Mucosa of descending colon (tissue), 3 donors: ENCODE results near the gene HK3. TPM values are rescaled to one million over a fixed set of nuclear protein-coding genes. Genes with fewer than 3 reads are reported as not detected.

Experiments
- ATAC-seq: fragments of 200-7000 bp; cut with Tn5 transposase; one replicate; pipeline ENCODE4 v1.9.1; 2020; ENCODE audit warnings: mild to moderate bottlenecking, moderate library complexity
- DNase-seq, 3 donors: peaks; one replicate each; pipeline ENCODE4 v3.0.0-alpha.2; 2020
- H3K36me3 ChIP-seq: fragments of 200-600 bp; one replicate; pipeline ENCODE4 v1.8.0; 2021; ENCODE audit warnings: low read depth, mild to moderate bottlenecking
- H3K4me1 ChIP-seq: fragments of 200-600 bp; one replicate; pipeline ENCODE4 v1.8.0; 2021; ENCODE audit warnings: low read depth, mild to moderate bottlenecking
- H3K4me3 ChIP-seq: fragments of 200-600 bp; one replicate; pipeline ENCODE4 v1.8.0; 2021; ENCODE audit warnings: mild to moderate bottlenecking
- H3K9me3 ChIP-seq: fragments of 200-600 bp; one replicate; pipeline ENCODE4 v1.8.0; 2021; ENCODE audit warnings: mild to moderate bottlenecking
- CTCF ChIP-seq: fragments of 200-600 bp; IDR thresholded peaks from one replicate; pipeline ENCODE4 v1.8.0; 2022; ENCODE audit warnings: antibody characterized with exemption, mild to moderate bottlenecking
- intact Hi-C, 2 donors: fragments of 100-400 bp; cut with DNase I in 1 of 2; cut with micrococcal nuclease in 1 of 2; formaldehyde crosslinking; loops; one replicate each; pipeline versions ENCODE4 v1.11.0 to v1.11.1; 2022; cut with DNase I, micrococcal nuclease
- total RNA-seq, 3 donors: library from RNA; stranded (reverse); fragmentation: NEBNext Ultra II Directional in 2 of 3; extraction: Animal tissue kit (Norgen Biotek cat#: 25700) in 2 of 3; gene quantifications; one replicate each; pipeline versions ENCODE4 v1.2.1 to v1.2.4, GENCODE V29; 2021 to 2023
- donor health status: DM: no; HTN: no; CAD: no; lungs with moderate emphysema.
- donor health status: DM: no; HTN: no; CAD: no.
- donor health status: DM: no; HTN: yes; CAD: no.

Gene HK3
- total RNA-seq, 3 donors from 2014 or later, result 2.4 to 12.8 (median 7.7) TPM

DNA sequence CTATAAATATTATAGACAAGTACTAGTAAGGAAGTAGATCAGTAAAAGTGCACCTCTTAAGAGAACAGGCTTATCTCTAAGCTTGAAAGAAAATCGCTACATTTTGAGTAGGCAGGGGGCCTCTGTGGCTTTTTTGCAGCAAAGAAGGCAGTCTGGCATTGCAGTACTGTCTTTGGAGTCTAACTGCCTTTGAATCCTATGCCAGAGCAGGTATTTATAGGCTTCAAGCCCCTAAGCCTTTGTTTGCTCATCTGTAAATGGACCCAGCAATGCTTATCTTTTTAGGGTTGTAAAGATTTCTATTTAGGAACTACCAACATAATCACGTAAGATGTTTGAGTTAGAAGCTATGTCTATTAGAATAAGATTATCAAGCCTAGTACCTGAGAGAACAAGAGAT lies 23.7 kb upstream of the HK3 start:
- no peak for TF ChIP-seq CTCF
- H3K4me1 ChIP-seq, result no peaks in the 10 kb centered on the region
- no peaks in the 10 kb centered on the region for H3K36me3 ChIP-seq
- ATAC-seq (no peak), DNase-seq (no peak)
- H3K4me3 ChIP-seq, result no peak overlapping the region
- no peaks in the 10 kb centered on the region for H3K9me3 ChIP-seq
- intact Hi-C loops, result no loop called here

DNA sequence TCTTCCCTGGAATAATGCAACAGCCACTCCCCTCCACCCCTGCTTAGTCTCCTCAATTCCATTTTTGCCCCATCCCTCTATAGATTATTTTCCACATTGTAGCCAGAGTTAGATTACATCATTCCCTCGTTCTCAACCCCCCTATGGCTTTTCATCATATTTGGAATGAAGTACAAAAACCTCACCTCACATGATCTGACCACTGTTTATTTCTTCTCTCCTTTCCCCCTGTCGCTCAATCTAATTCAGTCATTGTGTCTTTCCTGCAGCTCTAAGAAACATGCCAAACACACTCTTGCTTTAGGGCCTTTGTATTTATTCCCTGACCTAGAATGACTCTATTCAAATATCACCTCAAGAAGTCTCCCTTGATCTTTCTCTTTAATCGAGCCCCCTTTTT lies 22.6 kb upstream of the HK3 start:
- no peak overlapping the region for H3K4me3 ChIP-seq
- no peak for TF ChIP-seq CTCF
- intact Hi-C loops, result no loop called here
- H3K36me3 ChIP-seq, result no peaks in the 10 kb centered on the region
- ATAC-seq (no peak), DNase-seq (no peak)
- H3K4me1 ChIP-seq, result no peaks in the 10 kb centered on the region
- H3K9me3 ChIP-seq, result no peaks in the 10 kb centered on the region

GRCh38 chr5:176918613-176919012 lies 19.5 kb upstream of the HK3 start:
- no peak for ATAC-seq
- intact Hi-C loops, result no loop called here
- no peak for DNase-seq
- no peak for TF ChIP-seq CTCF
- Histone ChIP-seq H3K9me3 (no peaks in the 10 kb centered on the region), H3K4me1 (no peaks in the 10 kb centered on the region), H3K36me3 (no peaks in the 10 kb centered on the region), H3K4me3 (no peak overlapping the region)

DNA sequence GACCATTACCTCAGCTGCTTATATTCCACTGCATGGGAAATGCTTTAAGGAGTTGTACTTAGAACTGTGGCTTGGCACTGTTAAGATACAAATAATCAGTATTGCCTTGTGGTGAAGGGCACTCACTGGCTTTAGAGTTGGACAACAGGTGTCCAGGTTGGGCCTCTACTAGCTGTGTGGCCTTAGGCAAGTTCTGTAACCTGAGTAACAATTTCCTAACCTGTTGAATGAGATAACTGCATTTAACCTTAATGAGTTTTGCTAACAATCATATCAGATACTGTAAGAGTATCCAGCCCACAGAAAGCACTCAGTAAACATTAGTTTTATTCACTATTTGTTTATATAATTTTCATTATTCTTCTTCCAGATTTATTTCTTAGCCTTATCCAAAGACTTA lies 17.2 kb upstream of the HK3 start:
- Histone ChIP-seq H3K4me3 (no peak overlapping the region), H3K36me3 (no peaks in the 10 kb centered on the region), H3K9me3 (no peaks in the 10 kb centered on the region), H3K4me1 (no peaks in the 10 kb centered on the region)
- no peak for DNase-seq
- intact Hi-C loops, result no loop called here
- no peak for ATAC-seq
- TF ChIP-seq CTCF, result no peak

DNA sequence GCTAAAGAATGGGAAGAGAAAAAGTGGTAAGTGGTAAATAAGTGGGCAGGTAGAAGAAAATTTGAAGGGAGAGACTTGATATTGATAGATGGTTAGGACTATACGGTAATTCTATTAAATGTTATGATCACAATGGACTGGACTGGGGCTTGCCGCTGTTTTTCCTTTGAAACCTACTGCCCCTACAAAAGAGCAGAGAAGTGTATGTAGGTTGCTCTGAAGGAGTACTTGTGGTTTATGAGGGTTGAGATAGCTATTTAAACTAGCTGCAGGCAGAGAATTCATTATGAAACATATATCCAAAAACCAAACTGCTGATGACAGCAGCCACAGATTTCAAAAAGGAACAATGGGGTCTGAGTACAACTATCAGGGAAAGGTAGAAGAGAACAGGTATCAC lies 16.8 kb upstream of the HK3 start:
- intact Hi-C loops, result no loop called here
- ATAC-seq (no peak), DNase-seq (no peak)

More for the DNA sequence above, 16.8 kb upstream of the HK3 start:
- H3K9me3 ChIP-seq, result no peaks in the 10 kb centered on the region
- no peaks in the 10 kb centered on the region for H3K4me1 ChIP-seq
- H3K4me3 ChIP-seq, result no peak overlapping the region
- no peak for TF ChIP-seq CTCF
- no peaks in the 10 kb centered on the region for H3K36me3 ChIP-seq
